ENCODE results near the gene ZNF804B. TPM values are rescaled to one million over a fixed set of nuclear protein-coding genes. Genes with fewer than 3 reads are reported as not detected.

The ZNF804B gene
- total RNA-seq, 3 donors from 2014 or later (not counting 1 experiment from before 2014, with no cell fraction given) = not detected

DNA sequence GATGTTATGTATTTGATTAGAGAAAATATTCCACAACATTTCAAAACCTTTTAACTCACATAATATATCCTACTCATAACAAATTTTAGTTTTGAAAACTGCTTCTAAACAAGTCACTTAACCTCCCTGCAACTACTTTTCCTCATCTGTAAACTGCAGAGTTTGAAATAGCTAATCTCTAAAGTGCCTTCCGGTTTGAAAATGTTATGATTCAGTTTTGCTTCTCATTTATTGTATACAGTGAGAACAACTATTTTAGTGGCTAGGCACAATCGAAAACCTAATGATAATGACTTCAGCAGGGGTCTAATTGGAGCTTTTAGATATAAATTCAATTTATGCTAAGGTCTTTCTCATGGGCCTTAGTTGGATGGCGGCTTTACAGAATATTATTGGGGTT is 66.7 kb downstream of the ZNF804B start:
- Mint-ChIP-seq H3K36me3 (no peaks in the 10 kb centered on the region), H3K9me3 (peaks cover 8 to 9% of the 10 kb centered on the region in 2 donors), H3K27ac (no peak overlapping the region), H3K4me1 (no peaks in the 10 kb centered on the region), H3K27me3 (ENCODE audit: low read depth in 2 of 2) (no peaks in the 10 kb centered on the region), H3K4me3 (no peak overlapping the region)
- no peak for ATAC-seq
- Histone ChIP-seq H3K27ac (ENCODE audit: low read length) (no peak overlapping the region), H3K27me3 (ENCODE audit: control insufficient read depth, insufficient read depth, low read length) (no peaks in the 10 kb centered on the region), H3K36me3 (ENCODE audit: control insufficient read depth, insufficient read depth, low read length) (no peaks in the 10 kb centered on the region), H3K9me3 (ENCODE audit: control insufficient read depth, insufficient read depth, low read length) (no peaks in the 10 kb centered on the region), H3K4me3 (ENCODE audit: low read length) (no peak overlapping the region), H3K4me1 (ENCODE audit: control insufficient read depth, insufficient read depth, low read length) (no peaks in the 10 kb centered on the region)
- TF ChIP-seq, protein P1, sequence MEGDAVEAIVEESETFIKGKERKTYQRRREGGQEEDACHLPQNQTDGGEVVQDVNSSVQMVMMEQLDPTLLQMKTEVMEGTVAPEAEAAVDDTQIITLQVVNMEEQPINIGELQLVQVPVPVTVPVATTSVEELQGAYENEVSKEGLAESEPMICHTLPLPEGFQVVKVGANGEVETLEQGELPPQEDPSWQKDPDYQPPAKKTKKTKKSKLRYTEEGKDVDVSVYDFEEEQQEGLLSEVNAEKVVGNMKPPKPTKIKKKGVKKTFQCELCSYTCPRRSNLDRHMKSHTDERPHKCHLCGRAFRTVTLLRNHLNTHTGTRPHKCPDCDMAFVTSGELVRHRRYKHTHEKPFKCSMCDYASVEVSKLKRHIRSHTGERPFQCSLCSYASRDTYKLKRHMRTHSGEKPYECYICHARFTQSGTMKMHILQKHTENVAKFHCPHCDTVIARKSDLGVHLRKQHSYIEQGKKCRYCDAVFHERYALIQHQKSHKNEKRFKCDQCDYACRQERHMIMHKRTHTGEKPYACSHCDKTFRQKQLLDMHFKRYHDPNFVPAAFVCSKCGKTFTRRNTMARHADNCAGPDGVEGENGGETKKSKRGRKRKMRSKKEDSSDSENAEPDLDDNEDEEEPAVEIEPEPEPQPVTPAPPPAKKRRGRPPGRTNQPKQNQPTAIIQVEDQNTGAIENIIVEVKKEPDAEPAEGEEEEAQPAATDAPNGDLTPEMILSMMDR (IDR thresholded peaks at IDR 0.05) = no peak
- DNase-seq = no peak
- intact Hi-C loops (cut with micrococcal nuclease) = no loop called here
- 50% methylated on average over 1 of the region's 3 CpGs for WGBS (ENCODE audit: insufficient coverage)

DNA sequence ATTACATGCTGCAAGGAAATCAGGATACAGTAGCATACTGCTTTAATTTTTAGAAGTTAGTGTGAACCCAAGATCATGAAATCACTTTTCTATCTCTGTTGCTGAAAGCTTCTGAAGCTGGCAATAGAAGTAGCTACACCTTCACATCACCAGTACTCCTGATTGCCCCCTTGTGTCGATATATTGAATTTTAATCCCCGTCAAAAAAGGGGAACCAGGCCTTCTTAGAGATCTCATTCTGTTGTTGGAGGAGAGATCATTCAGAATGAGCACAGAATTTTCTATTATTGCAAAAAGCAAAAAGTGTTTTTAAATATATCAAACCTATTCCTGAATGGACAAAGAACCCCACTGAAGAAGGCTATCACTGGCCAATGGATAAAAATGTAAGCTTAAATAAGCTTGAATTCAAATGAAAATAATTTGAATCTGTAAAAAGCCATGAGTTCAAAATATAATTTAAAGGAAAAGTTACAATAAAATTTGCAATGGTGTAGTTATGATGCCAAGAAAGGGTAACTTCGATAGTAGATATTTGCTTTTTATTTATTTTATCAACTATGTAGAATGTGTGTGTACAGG is 75.7 kb downstream of the ZNF804B start:
- H3K9me3 Mint-ChIP-seq = no peaks in the 10 kb centered on the region
- H3K27ac Mint-ChIP-seq = no peak overlapping the region
- intact Hi-C loops (cut with micrococcal nuclease) = no loop called here
- H3K4me3 Mint-ChIP-seq = no peak overlapping the region
- Histone ChIP-seq H3K27ac (ENCODE audit: low read length) (no peak overlapping the region), H3K4me3 (ENCODE audit: low read length) (no peak overlapping the region), H3K36me3 (ENCODE audit: control insufficient read depth, insufficient read depth, low read length) (no peaks in the 10 kb centered on the region), H3K9me3 (ENCODE audit: control insufficient read depth, insufficient read depth, low read length) (no peaks in the 10 kb centered on the region), H3K4me1 (ENCODE audit: control insufficient read depth, insufficient read depth, low read length) (no peaks in the 10 kb centered on the region), H3K27me3 (ENCODE audit: control insufficient read depth, insufficient read depth, low read length) (no peaks in the 10 kb centered on the region)
- TF ChIP-seq, protein P1 (IDR thresholded peaks at IDR 0.05) = no peak
- DNase-seq (peak in 1 of 2 donors; percentile 3), ATAC-seq (no peak)
- no peaks in the 10 kb centered on the region for H3K27me3 Mint-ChIP-seq (ENCODE audit: low read depth in 2 of 2)
- WGBS (ENCODE audit: insufficient coverage) = no CpG with 5 or more reads among the region's 3 CpGs
- H3K36me3 Mint-ChIP-seq = no peaks in the 10 kb centered on the region
- H3K4me1 Mint-ChIP-seq = no peaks in the 10 kb centered on the region

DNA sequence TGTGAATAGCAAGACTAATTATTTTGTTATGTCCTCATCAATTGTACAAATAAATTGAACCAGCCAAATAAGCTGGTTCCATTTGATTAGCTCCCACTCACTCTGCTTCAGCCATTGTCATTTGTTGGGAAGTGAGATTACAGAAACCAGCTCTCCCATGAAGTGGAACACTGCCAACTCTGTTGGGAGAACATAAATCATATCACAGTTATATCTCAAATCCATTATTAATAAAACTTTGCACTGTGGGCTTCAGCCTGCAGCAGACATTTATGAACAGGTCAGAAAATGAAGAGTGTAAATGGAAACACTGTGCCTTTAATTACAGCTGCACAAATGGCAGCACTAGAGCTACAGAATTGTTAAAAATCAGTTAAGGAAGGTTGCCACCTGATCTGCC is 82.7 kb downstream of the ZNF804B start:
- no peaks in the 10 kb centered on the region for H3K9me3 ChIP-seq (ENCODE audit: control insufficient read depth, insufficient read depth, low read length)
- Mint-ChIP-seq H3K4me1 (no peaks in the 10 kb centered on the region), H3K4me3 (no peak overlapping the region), H3K27ac (no peak overlapping the region), H3K36me3 (no peaks in the 10 kb centered on the region), H3K27me3 (ENCODE audit: low read depth in 2 of 2) (no peaks in the 10 kb centered on the region), H3K9me3 (peaks cover 0 to 8% of the 10 kb centered on the region in 2 donors)
- ATAC-seq (no peak), DNase-seq (no peak)
- no peaks in the 10 kb centered on the region for H3K27me3 ChIP-seq (ENCODE audit: control insufficient read depth, insufficient read depth, low read length)
- H3K36me3 ChIP-seq (ENCODE audit: control insufficient read depth, insufficient read depth, low read length) = no peaks in the 10 kb centered on the region
- H3K4me1 ChIP-seq (ENCODE audit: control insufficient read depth, insufficient read depth, low read length) = no peaks in the 10 kb centered on the region
- intact Hi-C loops (cut with micrococcal nuclease) = no loop called here
- TF ChIP-seq, protein P1 (IDR thresholded peaks at IDR 0.05) = no peak
- no peak overlapping the region for H3K4me3 ChIP-seq (ENCODE audit: low read length)
- H3K27ac ChIP-seq (ENCODE audit: low read length) = no peak overlapping the region

DNA sequence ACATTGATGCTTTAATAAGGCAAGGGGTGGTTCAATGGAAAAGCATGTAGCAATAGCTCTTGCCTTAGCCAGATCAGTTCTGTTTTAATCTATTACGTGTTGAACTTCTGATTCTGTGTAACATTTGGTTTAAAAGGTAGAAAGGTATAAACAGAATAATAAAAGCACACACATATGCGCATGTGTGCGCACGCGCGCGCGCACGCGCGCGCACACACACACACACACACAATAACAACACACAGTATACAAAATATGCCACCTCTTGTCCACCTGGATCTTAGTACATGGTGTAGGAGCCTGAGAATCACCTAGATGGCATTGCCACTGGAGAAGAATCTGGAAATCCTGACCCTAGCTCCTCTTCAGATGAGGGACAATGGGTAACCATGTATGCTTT is 85.6 kb downstream of the ZNF804B start:
- WGBS (ENCODE audit: insufficient coverage) = 90% methylated on average over 4 of the region's 12 CpGs
- ATAC-seq (no peak), DNase-seq (no peak)
- H3K27ac ChIP-seq (ENCODE audit: low read length) = no peak overlapping the region
- Mint-ChIP-seq H3K4me1 (no peaks in the 10 kb centered on the region), H3K27me3 (ENCODE audit: low read depth in 2 of 2) (no peaks in the 10 kb centered on the region), H3K9me3 (peaks cover 0 to 8% of the 10 kb centered on the region in 2 donors), H3K4me3 (no peak overlapping the region), H3K27ac (no peak overlapping the region), H3K36me3 (no peaks in the 10 kb centered on the region)
- H3K4me3 ChIP-seq (ENCODE audit: low read length) = no peak overlapping the region
- H3K27me3 ChIP-seq (ENCODE audit: control insufficient read depth, insufficient read depth, low read length) = no peaks in the 10 kb centered on the region
- TF ChIP-seq, protein P1 (IDR thresholded peaks at IDR 0.05) = no peak
- intact Hi-C loops (cut with micrococcal nuclease) = no loop called here
- no peaks in the 10 kb centered on the region for H3K4me1 ChIP-seq (ENCODE audit: control insufficient read depth, insufficient read depth, low read length)
- no peaks in the 10 kb centered on the region for H3K36me3 ChIP-seq (ENCODE audit: control insufficient read depth, insufficient read depth, low read length)
- H3K9me3 ChIP-seq (ENCODE audit: control insufficient read depth, insufficient read depth, low read length) = no peaks in the 10 kb centered on the region
